ENCODE results near the gene BRSK1.

BRSK1 gene

GRCh38 chr19:55304279-55304978, 20.6 kb downstream of the BRSK1 start:
- no peak for DNase-seq (ENCODE audit: low read depth in 1 of 2, low spot score in 1 of 2)

- no peak for DNase-seq (ENCODE audit: low read depth in 1 of 2, low spot score in 1 of 2)
Measured at GRCh38 chr19:55304980-55305379, 21.2 kb downstream of the BRSK1 start.

GRCh38 chr19:55305491-55305890, 21.7 kb downstream of the BRSK1 start:
- DNase-seq (ENCODE audit: low read depth in 1 of 2, low spot score in 1 of 2): peak in 1 of 2 donors; percentile 32

GRCh38 chr19:55305983-55306562, 22.3 kb downstream of the BRSK1 start:
- no peak for DNase-seq (ENCODE audit: low read depth in 1 of 2, low spot score in 1 of 2)

- DNase-seq (ENCODE audit: low read depth in 1 of 2, low spot score in 1 of 2): no peak
Measured at GRCh38 chr19:55306712-55307111, 22.9 kb downstream of the BRSK1 start.

GRCh38 chr19:55308281-55308680, 24.5 kb downstream of the BRSK1 start:
- DNase-seq (ENCODE audit: low read depth in 1 of 2, low spot score in 1 of 2): no peak

- DNase-seq (ENCODE audit: low read depth in 1 of 2, low spot score in 1 of 2): no peak
Measured at GRCh38 chr19:55309448-55309847, 25.7 kb downstream of the BRSK1 start.

GRCh38 chr19:55310498-55310897, 26.7 kb downstream of the BRSK1 start:
- DNase-seq (ENCODE audit: low read depth in 1 of 2, low spot score in 1 of 2): no peak

GRCh38 chr19:55311397-55311796, 27.6 kb downstream of the BRSK1 start:
- no peak for DNase-seq (ENCODE audit: low read depth in 1 of 2, low spot score in 1 of 2)

GRCh38 chr19:55311797-55312196, 28.0 kb downstream of the BRSK1 start:
- DNase-seq (ENCODE audit: low read depth in 1 of 2, low spot score in 1 of 2): no peak

- DNase-seq (ENCODE audit: low read depth in 1 of 2, low spot score in 1 of 2): no peak
Measured at GRCh38 chr19:55312621-55313512, 29.1 kb downstream of the BRSK1 start.

GRCh38 chr19:55314396-55314795, 30.6 kb downstream of the BRSK1 start:
- DNase-seq (ENCODE audit: low read depth in 1 of 2, low spot score in 1 of 2): no peak

- DNase-seq (ENCODE audit: low read depth in 1 of 2, low spot score in 1 of 2): no peak
Measured at GRCh38 chr19:55315956-55316525, 32.2 kb downstream of the BRSK1 start.

- no peak for DNase-seq (ENCODE audit: low read depth in 1 of 2, low spot score in 1 of 2)
Measured at GRCh38 chr19:55316646-55317045, 32.8 kb downstream of the BRSK1 start.

GRCh38 chr19:55319785-55320184, 36.0 kb downstream of the BRSK1 start:
- DNase-seq (ENCODE audit: low read depth in 1 of 2, low spot score in 1 of 2): no peak

GRCh38 chr19:55320844-55321419, 37.1 kb downstream of the BRSK1 start:
- no peak for DNase-seq (ENCODE audit: low read depth in 1 of 2, low spot score in 1 of 2)

GRCh38 chr19:55321466-55322137, 37.8 kb downstream of the BRSK1 start:
- DNase-seq (ENCODE audit: low read depth in 1 of 2, low spot score in 1 of 2): no peak

GRCh38 chr19:55322204-55322885, 38.5 kb downstream of the BRSK1 start:
- no peak for DNase-seq (ENCODE audit: low read depth in 1 of 2, low spot score in 1 of 2)

- no peak for DNase-seq (ENCODE audit: low read depth in 1 of 2, low spot score in 1 of 2)
Measured at GRCh38 chr19:55324662-55325061, 40.9 kb downstream of the BRSK1 start.

GRCh38 chr19:55325172-55325571, 41.4 kb downstream of the BRSK1 start, which contains the start of gene TMEM150B:
TSS of gene TMEM150B (minus strand) at chr19:55325341. CDS start at chr19:55321036, 4,305 bp downstream.
- DNase-seq (ENCODE audit: low read depth in 1 of 2, low spot score in 1 of 2): no peak

All from activated T-helper 1 cell treated with anti-CD3 and anti-CD28 coated beads, Interleukin-2, amount 50 U/mL, for 16 hours (primary cell).